Measurements from ENCODE around the gene CCDC88A. TPM values are rescaled to one million over a fixed set of nuclear protein-coding genes. Genes with fewer than 3 reads are reported as not detected.
"Not testable (repeated sequence)": the region's sequence is repeated elsewhere in the genome, so short reads cannot be mapped to it uniquely, and the experiment has no call there.

Gene CCDC88A
- total RNA-seq, 2 donors from 2014 or later = 50.0 to 74.5 TPM

GRCh38 chr2:55459279-55459678 lies 39.6 kb upstream of the CCDC88A start:
- Histone ChIP-seq H3K36me3 (no peaks in the 10 kb centered on the region), H3K4me1 (ENCODE audit: control insufficient read depth in 1 of 2, low read depth in 2 of 2) (no peaks in the 10 kb centered on the region), H3K9me3 (no peaks in the 10 kb centered on the region), H3K4me3 (no peak overlapping the region), H3K27ac (no peak overlapping the region), H3K27me3 (replicated peaks; ENCODE audit: insufficient read depth) (no peaks in the 10 kb centered on the region)
- ATAC-seq (ENCODE audit: insufficient number of reproducible peaks, low FRiP score, low read depth) (no peak), DNase-seq (ENCODE audit: low spot score) (no peak)
- TF ChIP-seq CTCF (IDR thresholded peaks at IDR 0.05) = no peak

- H3K27ac ChIP-seq = no peak overlapping the region
- DNase-seq (ENCODE audit: low spot score) = no peak
- no peak overlapping the region for H3K4me3 ChIP-seq
- H3K27me3 ChIP-seq (replicated peaks; ENCODE audit: insufficient read depth) = no peaks in the 10 kb centered on the region
- no peaks in the 10 kb centered on the region for H3K36me3 ChIP-seq
- no peak for TF ChIP-seq CTCF (IDR thresholded peaks at IDR 0.05)
- H3K4me1 ChIP-seq (ENCODE audit: control insufficient read depth in 1 of 2, low read depth in 2 of 2) = no peaks in the 10 kb centered on the region
- ATAC-seq (ENCODE audit: insufficient number of reproducible peaks, low FRiP score, low read depth) = no peak
- H3K9me3 ChIP-seq = no peaks in the 10 kb centered on the region
Measured at GRCh38 chr2:55454121-55454520, 34.5 kb upstream of the CCDC88A start.

- no peak overlapping the region for H3K4me3 ChIP-seq
- no peaks in the 10 kb centered on the region for H3K27me3 ChIP-seq (replicated peaks; ENCODE audit: insufficient read depth)
- no peaks in the 10 kb centered on the region for H3K4me1 ChIP-seq (ENCODE audit: control insufficient read depth in 1 of 2, low read depth in 2 of 2)
- ATAC-seq (ENCODE audit: insufficient number of reproducible peaks, low FRiP score, low read depth) (no peak), DNase-seq (ENCODE audit: low spot score) (no peak)
- no peaks in the 10 kb centered on the region for H3K9me3 ChIP-seq
- H3K27ac ChIP-seq = no peak overlapping the region
- no peaks in the 10 kb centered on the region for H3K36me3 ChIP-seq
- no peak for TF ChIP-seq CTCF (IDR thresholded peaks at IDR 0.05)
Measured at GRCh38 chr2:55452879-55453278, 33.2 kb upstream of the CCDC88A start.

- Histone ChIP-seq H3K27me3 (replicated peaks; ENCODE audit: insufficient read depth) (no peaks in the 10 kb centered on the region), H3K4me3 (no peak overlapping the region), H3K36me3 (no peaks in the 10 kb centered on the region), H3K27ac (no peak overlapping the region), H3K9me3 (no peaks in the 10 kb centered on the region), H3K4me1 (ENCODE audit: control insufficient read depth in 1 of 2, low read depth in 2 of 2) (no peaks in the 10 kb centered on the region)
- no peak for ATAC-seq (ENCODE audit: insufficient number of reproducible peaks, low FRiP score, low read depth)
- no peak for TF ChIP-seq CTCF (IDR thresholded peaks at IDR 0.05)
- no peak for DNase-seq (ENCODE audit: low spot score)
Measured at GRCh38 chr2:55451699-55452098, 32.0 kb upstream of the CCDC88A start.

DNA sequence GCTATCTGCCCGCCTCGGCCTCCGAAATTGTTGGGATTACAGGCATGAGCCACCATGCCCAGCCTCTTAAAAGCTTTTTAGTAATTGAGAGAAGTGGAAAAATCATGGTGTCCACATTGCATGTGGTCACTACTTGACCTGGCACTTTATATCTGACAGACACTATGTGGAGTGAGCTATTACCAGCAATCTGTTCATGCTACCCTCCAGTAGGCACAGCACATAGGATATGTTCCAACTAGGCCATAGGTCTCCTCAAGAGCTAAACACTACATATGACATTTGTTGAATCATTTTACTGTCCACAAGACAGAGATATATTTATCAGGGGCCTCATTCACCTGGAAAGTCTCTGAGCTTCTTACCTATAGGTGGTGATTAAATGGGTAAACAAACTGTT lies 30.4 kb upstream of the CCDC88A start:
- not testable (repeated sequence) for H3K27ac ChIP-seq; ATAC-seq (ENCODE audit: insufficient number of reproducible peaks, low FRiP score, low read depth); H3K4me1 ChIP-seq (ENCODE audit: control insufficient read depth in 1 of 2, low read depth in 2 of 2); H3K27me3 ChIP-seq (replicated peaks; ENCODE audit: insufficient read depth); H3K36me3 ChIP-seq; H3K9me3 ChIP-seq; DNase-seq (ENCODE audit: low spot score); H3K4me3 ChIP-seq

DNA sequence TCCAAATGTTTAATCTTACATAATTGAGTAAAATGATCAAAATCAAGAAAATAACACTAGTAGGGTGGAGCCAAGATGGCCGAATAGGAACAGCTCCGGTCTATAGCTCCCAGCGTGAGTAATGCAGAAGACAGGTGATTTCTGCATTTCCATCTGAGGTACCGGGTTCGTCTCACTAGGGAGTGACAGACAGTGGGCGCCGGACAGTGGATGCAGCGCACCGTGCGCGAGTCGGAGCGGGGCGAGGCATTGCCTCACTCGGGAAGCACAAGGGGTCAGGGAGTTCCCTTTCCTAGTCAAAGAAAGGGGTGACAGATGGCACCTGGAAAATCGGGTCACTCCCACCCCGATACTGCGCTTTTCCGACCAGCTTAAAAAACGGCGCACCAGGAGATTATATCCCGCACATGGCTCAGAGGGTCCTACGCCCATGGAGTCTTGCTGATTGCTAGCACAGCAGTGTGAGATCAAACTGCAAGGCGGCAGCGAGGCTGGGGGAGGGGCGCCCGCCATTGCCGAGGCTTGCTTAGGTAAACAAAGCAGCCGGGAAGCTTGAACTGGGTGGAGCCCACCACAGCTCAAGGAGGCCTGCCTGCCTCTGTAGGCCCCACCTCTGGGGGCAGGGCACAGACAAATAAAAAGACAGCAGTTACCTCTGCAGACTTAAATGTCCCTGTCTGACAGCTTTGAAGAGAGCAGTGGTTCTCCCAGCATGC lies 22.5 kb upstream of the CCDC88A start:
- not testable (repeated sequence) for ATAC-seq (ENCODE audit: insufficient number of reproducible peaks, low FRiP score, low read depth); DNase-seq (ENCODE audit: low spot score); H3K4me1 ChIP-seq (ENCODE audit: control insufficient read depth in 1 of 2, low read depth in 2 of 2); H3K27ac ChIP-seq; H3K9me3 ChIP-seq; H3K27me3 ChIP-seq (replicated peaks; ENCODE audit: insufficient read depth); H3K36me3 ChIP-seq; H3K4me3 ChIP-seq
